Mucosa of rectum (tissue), 2 donors: ENCODE results near the gene WSCD2.

Source experiments
- H3K27ac ChIP-seq, 2 donors: one replicate each; pipeline ENCODE4 v1.7.0; 2013; ENCODE audit warnings: inconsistent platforms in 2 of 2, low read depth in 2 of 2, low read length in 2 of 2
- H3K27me3 ChIP-seq, 2 donors: one replicate each; pipeline ENCODE4 v1.7.0; 2013; ENCODE audit warnings: low read length in 2 of 2; ENCODE audit not compliant: control insufficient read depth in 2 of 2, insufficient read depth in 2 of 2
- H3K36me3 ChIP-seq, 2 donors: one replicate each; pipeline ENCODE4 v1.7.0; 2013; ENCODE audit warnings: low read length in 2 of 2; ENCODE audit not compliant: control insufficient read depth in 2 of 2, insufficient read depth in 2 of 2
- H3K4me1 ChIP-seq, 2 donors: one replicate each; pipeline ENCODE4 v1.7.0; 2013; ENCODE audit warnings: low read length in 2 of 2, mild to moderate bottlenecking in 1 of 2; ENCODE audit not compliant: control insufficient read depth in 2 of 2, insufficient read depth in 2 of 2
- H3K4me3 ChIP-seq, 2 donors: one replicate each; pipeline ENCODE4 v1.7.0; 2013; ENCODE audit warnings: low read length in 2 of 2
- H3K9ac ChIP-seq, 2 donors: one replicate each; pipeline ENCODE4 v1.7.0; 2013; ENCODE audit warnings: low read length in 2 of 2, low read depth in 1 of 2, mild to moderate bottlenecking in 1 of 2
- H3K9me3 ChIP-seq, 2 donors: one replicate each; pipeline ENCODE4 v1.7.0; 2013; ENCODE audit warnings: low read length in 2 of 2; ENCODE audit not compliant: control insufficient read depth in 2 of 2
- donor health status: healthy.
- donor health status: Normal muscosa, but diverticular disease.

WSCD2 gene

GRCh38 chr12:108174641-108175040 is 45.6 kb downstream of the WSCD2 start:
- H3K9ac ChIP-seq, result no peak overlapping the region
- H3K27ac ChIP-seq, result no peak overlapping the region
- H3K4me3 ChIP-seq, result no peak overlapping the region
- no peaks in the 10 kb centered on the region for H3K9me3 ChIP-seq
- H3K4me1 ChIP-seq, result no peaks in the 10 kb centered on the region
- H3K27me3 ChIP-seq, result no peaks in the 10 kb centered on the region
- H3K36me3 ChIP-seq, result no peaks in the 10 kb centered on the region

DNA sequence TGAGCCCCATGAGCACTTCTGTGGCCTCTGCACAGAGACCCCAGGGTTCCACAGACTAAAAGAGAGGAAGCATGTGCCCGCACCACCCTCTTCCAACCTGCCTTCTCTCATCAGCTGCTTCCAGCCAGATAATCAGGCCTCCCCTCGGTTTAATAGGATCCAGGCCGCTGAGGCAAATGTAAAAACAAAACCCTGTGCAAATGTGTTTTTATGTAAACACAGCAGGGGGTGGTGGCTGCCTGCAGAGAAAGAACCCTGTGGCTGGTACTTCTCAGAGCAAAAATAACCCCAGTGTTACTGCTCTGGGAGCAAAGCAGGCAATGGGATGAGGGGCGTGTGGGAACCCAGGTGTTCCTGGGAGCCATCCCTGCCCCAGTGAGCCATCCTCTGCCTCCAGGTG is 46.2 kb downstream of the WSCD2 start:
- H3K27me3 ChIP-seq, result no peaks in the 10 kb centered on the region
- no peaks in the 10 kb centered on the region for H3K4me1 ChIP-seq
- no peaks in the 10 kb centered on the region for H3K9me3 ChIP-seq
- H3K27ac ChIP-seq, result no peak overlapping the region
- H3K9ac ChIP-seq, result no peak overlapping the region
- H3K36me3 ChIP-seq, result no peaks in the 10 kb centered on the region
- H3K4me3 ChIP-seq, result no peak overlapping the region

DNA sequence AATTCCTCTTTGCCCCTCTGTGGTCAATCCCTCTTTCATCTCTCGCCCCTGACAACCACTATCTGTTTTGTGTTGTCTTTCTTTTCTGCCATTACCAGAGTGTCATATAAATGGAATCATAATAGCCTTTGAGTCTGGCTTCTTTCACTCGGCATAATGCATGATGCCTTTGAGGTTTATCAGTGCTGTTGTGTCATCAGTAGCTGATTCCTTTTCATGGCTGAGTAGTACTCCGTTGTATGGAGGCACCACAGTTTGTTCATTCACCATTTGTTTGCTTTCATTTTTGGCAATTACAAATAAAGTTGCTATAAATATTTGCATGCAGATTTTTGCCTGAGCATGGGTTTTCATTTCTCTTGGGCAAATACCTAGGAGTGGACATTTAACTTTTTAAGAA is 47.2 kb downstream of the WSCD2 start:
- Histone ChIP-seq H3K4me1 (no peaks in the 10 kb centered on the region), H3K27ac (no peak overlapping the region), H3K27me3 (no peaks in the 10 kb centered on the region), H3K36me3 (no peaks in the 10 kb centered on the region), H3K9ac (no peak overlapping the region), H3K4me3 (no peak overlapping the region), H3K9me3 (no peaks in the 10 kb centered on the region)

GRCh38 chr12:108177131-108177530 is 48.0 kb downstream of the WSCD2 start:
- Histone ChIP-seq H3K36me3 (no peaks in the 10 kb centered on the region), H3K27ac (no peak overlapping the region), H3K4me3 (no peak overlapping the region), H3K4me1 (no peaks in the 10 kb centered on the region), H3K9me3 (no peaks in the 10 kb centered on the region), H3K27me3 (no peaks in the 10 kb centered on the region), H3K9ac (no peak overlapping the region)

DNA sequence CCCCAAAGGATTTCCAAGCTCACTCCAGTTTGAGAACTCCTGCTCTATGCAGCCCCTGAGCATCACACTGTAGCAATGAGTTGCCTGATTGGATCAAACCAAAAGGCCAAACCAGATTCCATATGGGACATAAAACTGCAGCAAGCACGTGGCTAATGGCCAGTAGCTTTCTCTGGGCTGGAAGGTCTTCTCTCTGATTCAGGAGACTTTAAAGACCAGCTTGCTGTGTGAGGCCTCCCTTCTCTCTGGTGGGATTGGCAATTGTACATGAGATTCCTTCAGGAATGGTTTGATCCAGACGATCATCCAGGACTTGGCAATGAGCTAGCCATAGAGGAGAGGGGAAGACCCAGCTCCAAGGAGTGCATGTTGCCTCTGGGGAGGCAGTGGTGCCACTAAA is 50.2 kb downstream of the WSCD2 start:
- H3K27me3 ChIP-seq, result no peaks in the 10 kb centered on the region
- H3K36me3 ChIP-seq, result no peaks in the 10 kb centered on the region
- no peak overlapping the region for H3K4me3 ChIP-seq
- no peak overlapping the region for H3K27ac ChIP-seq
- no peaks in the 10 kb centered on the region for H3K9me3 ChIP-seq
- no peak overlapping the region for H3K9ac ChIP-seq
- no peaks in the 10 kb centered on the region for H3K4me1 ChIP-seq

- no peaks in the 10 kb centered on the region for H3K27me3 ChIP-seq
- no peaks in the 10 kb centered on the region for H3K4me1 ChIP-seq
- no peak overlapping the region for H3K27ac ChIP-seq
- H3K9me3 ChIP-seq, result no peaks in the 10 kb centered on the region
- no peak overlapping the region for H3K4me3 ChIP-seq
- no peak overlapping the region for H3K9ac ChIP-seq
- no peaks in the 10 kb centered on the region for H3K36me3 ChIP-seq
Measured at GRCh38 chr12:108180255-108181094, 51.4 kb downstream of the WSCD2 start.

GRCh38 chr12:108181095-108181454 is 52.0 kb downstream of the WSCD2 start:
- Histone ChIP-seq H3K9me3 (no peaks in the 10 kb centered on the region), H3K9ac (no peak overlapping the region), H3K36me3 (no peaks in the 10 kb centered on the region), H3K4me3 (no peak overlapping the region), H3K27me3 (no peaks in the 10 kb centered on the region), H3K4me1 (no peaks in the 10 kb centered on the region), H3K27ac (no peak overlapping the region)

GRCh38 chr12:108182096-108182495 is 53.0 kb downstream of the WSCD2 start:
- H3K4me1 ChIP-seq, result no peaks in the 10 kb centered on the region
- H3K9me3 ChIP-seq, result no peaks in the 10 kb centered on the region
- H3K27ac ChIP-seq, result no peak overlapping the region
- no peaks in the 10 kb centered on the region for H3K36me3 ChIP-seq
- no peak overlapping the region for H3K9ac ChIP-seq
- H3K4me3 ChIP-seq, result no peak overlapping the region
- no peaks in the 10 kb centered on the region for H3K27me3 ChIP-seq

DNA sequence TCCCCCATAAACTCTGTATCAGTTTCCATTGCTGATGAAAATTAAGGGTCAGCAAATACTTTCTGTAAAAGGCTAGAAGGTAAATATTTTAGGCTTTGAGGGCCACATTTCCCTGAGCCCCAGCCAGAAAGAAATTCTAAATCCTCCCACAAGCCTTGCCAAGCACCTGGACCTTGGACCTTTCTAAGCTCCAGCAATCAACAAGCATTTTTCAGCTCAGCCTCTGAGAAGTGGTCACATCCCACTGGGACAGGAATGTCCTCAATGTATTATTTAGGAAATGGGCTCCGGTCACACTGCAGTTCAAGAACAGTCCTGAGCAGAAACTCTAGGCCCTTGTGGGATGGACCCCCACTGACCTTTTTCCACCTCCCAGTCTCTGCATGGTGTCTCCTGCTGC is 55.9 kb downstream of the WSCD2 start:
- H3K36me3 ChIP-seq, result no peaks in the 10 kb centered on the region
- H3K4me1 ChIP-seq, result no peaks in the 10 kb centered on the region
- H3K27me3 ChIP-seq, result no peaks in the 10 kb centered on the region
- H3K9me3 ChIP-seq, result no peaks in the 10 kb centered on the region
- H3K4me3 ChIP-seq, result no peak overlapping the region
- H3K27ac ChIP-seq, result no peak overlapping the region
- no peak overlapping the region for H3K9ac ChIP-seq

DNA sequence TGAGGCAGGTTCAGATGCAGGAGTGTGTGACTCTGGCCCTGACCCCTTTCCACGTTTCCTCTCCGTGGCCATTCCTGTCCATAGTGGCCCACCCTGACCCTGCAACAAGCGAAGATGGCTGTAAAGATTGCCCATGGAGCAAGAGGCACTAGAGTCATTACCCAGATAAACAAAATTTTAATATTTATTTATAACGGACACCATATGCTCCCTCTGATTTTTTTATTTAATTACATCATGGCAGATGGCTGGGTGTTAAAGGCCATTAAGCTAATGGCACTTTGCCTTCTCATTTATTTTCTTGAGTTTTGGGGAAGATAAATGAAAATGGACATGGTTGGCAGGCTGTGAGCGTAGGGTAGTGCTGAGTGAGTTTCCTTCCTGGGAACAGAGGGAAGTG is 58.7 kb downstream of the WSCD2 start:
- Histone ChIP-seq H3K27ac (no peak overlapping the region), H3K36me3 (no peaks in the 10 kb centered on the region), H3K9ac (no peak overlapping the region), H3K27me3 (no peaks in the 10 kb centered on the region), H3K4me1 (no peaks in the 10 kb centered on the region), H3K4me3 (no peak overlapping the region), H3K9me3 (no peaks in the 10 kb centered on the region)
